ENCODE results near the gene RTTN.

RTTN gene

GRCh38 chr18:69974365-69974764 is 231.1 kb downstream of the RTTN start:
- H2AFZ ChIP-seq (ENCODE audit: low read depth, low read length, severe bottlenecking), result no peak overlapping the region
- no peak overlapping the region for H3K4me2 ChIP-seq (ENCODE audit: low read depth, low read length, poor library complexity, severe bottlenecking)
- H3K9me2 ChIP-seq (replicated peaks; ENCODE audit: insufficient read depth, low read length), result no peaks in the 10 kb centered on the region
- no peaks in the 10 kb centered on the region for H3K27me3 ChIP-seq (ENCODE audit: low read length)
- no peaks in the 10 kb centered on the region for H3K79me2 ChIP-seq (ENCODE audit: insufficient read depth, low read length)
- H3K27ac ChIP-seq (ENCODE audit: low read depth, low read length), result no peak overlapping the region
- no peaks in the 10 kb centered on the region for H3F3A ChIP-seq (ENCODE audit: insufficient read depth)
- TF ChIP-seq EZH2phosphoT487 (conservative IDR thresholded peaks at IDR 0.05; ENCODE audit: low read length) (no peak), CTCF (IDR thresholded peaks at IDR 0.05; ENCODE audit: insufficient read depth, low read length, poor library complexity, severe bottlenecking) (no peak)
- no peaks in the 10 kb centered on the region for H3K36me3 ChIP-seq (ENCODE audit: low read length)
- H3K9ac ChIP-seq (ENCODE audit: low read length), result no peak overlapping the region
- no peak overlapping the region for H3K4me3 ChIP-seq (ENCODE audit: insufficient read depth, low read length, poor library complexity, severe bottlenecking)
- no peaks in the 10 kb centered on the region for H4K20me1 ChIP-seq (ENCODE audit: low read depth, low read length)
- H3K9me3 ChIP-seq (ENCODE audit: insufficient read depth, low read length), result no peaks in the 10 kb centered on the region

- no peak for TF ChIP-seq CTCF (IDR thresholded peaks at IDR 0.05; ENCODE audit: insufficient read depth, low read length, poor library complexity, severe bottlenecking)
- no peak for TF ChIP-seq EZH2phosphoT487 (conservative IDR thresholded peaks at IDR 0.05; ENCODE audit: low read length)
- Histone ChIP-seq H3K36me3 (ENCODE audit: low read length) (no peaks in the 10 kb centered on the region), H3K4me3 (ENCODE audit: insufficient read depth, low read length, poor library complexity, severe bottlenecking) (no peak overlapping the region), H3K27me3 (ENCODE audit: low read length) (no peaks in the 10 kb centered on the region), H3K79me2 (ENCODE audit: insufficient read depth, low read length) (no peaks in the 10 kb centered on the region), H3K9me3 (ENCODE audit: insufficient read depth, low read length) (no peaks in the 10 kb centered on the region), H4K20me1 (ENCODE audit: low read depth, low read length) (no peaks in the 10 kb centered on the region), H3K4me2 (ENCODE audit: low read depth, low read length, poor library complexity, severe bottlenecking) (no peak overlapping the region), H3F3A (ENCODE audit: insufficient read depth) (no peaks in the 10 kb centered on the region), H3K9me2 (replicated peaks; ENCODE audit: insufficient read depth, low read length) (no peaks in the 10 kb centered on the region), H3K9ac (ENCODE audit: low read length) (no peak overlapping the region), H3K27ac (ENCODE audit: low read depth, low read length) (no peak overlapping the region), H2AFZ (ENCODE audit: low read depth, low read length, severe bottlenecking) (no peak overlapping the region)
Measured at GRCh38 chr18:69969491-69969890, 236.0 kb downstream of the RTTN start.

- no peak overlapping the region for H3K4me3 ChIP-seq (ENCODE audit: insufficient read depth, low read length, poor library complexity, severe bottlenecking)
- H3F3A ChIP-seq (ENCODE audit: insufficient read depth), result no peaks in the 10 kb centered on the region
- no peak overlapping the region for H3K27ac ChIP-seq (ENCODE audit: low read depth, low read length)
- H3K27me3 ChIP-seq (ENCODE audit: low read length), result no peaks in the 10 kb centered on the region
- no peak overlapping the region for H3K9ac ChIP-seq (ENCODE audit: low read length)
- H3K9me3 ChIP-seq (ENCODE audit: insufficient read depth, low read length), result no peaks in the 10 kb centered on the region
- TF ChIP-seq CTCF (IDR thresholded peaks at IDR 0.05; ENCODE audit: insufficient read depth, low read length, poor library complexity, severe bottlenecking), result no peak
- no peak for TF ChIP-seq EZH2phosphoT487 (conservative IDR thresholded peaks at IDR 0.05; ENCODE audit: low read length)
- H3K79me2 ChIP-seq (ENCODE audit: insufficient read depth, low read length), result no peaks in the 10 kb centered on the region
- no peak overlapping the region for H2AFZ ChIP-seq (ENCODE audit: low read depth, low read length, severe bottlenecking)
- H3K4me2 ChIP-seq (ENCODE audit: low read depth, low read length, poor library complexity, severe bottlenecking), result no peak overlapping the region
- no peaks in the 10 kb centered on the region for H4K20me1 ChIP-seq (ENCODE audit: low read depth, low read length)
- H3K36me3 ChIP-seq (ENCODE audit: low read length), result no peaks in the 10 kb centered on the region
- H3K9me2 ChIP-seq (replicated peaks; ENCODE audit: insufficient read depth, low read length), result no peaks in the 10 kb centered on the region
Measured at GRCh38 chr18:69968039-69968438, 237.4 kb downstream of the RTTN start.

All from SU-DHL-6 (cell line).